SK-MEL-5 (cell line): ENCODE data around the gene RNFT2. TPM values are rescaled to one million over a fixed set of nuclear protein-coding genes. Genes with fewer than 3 reads are reported as not detected.

ENCODE experiments used
- DNase-seq: peaks from one replicate; pipeline ENCODE4 v3.0.0-alpha.2; 2016; ENCODE audit warnings: low read depth, low spot score
- in situ Hi-C: cut with HindIII; loops from 2 replicates; pipeline ENCODE4 v1.10.0; 2016; ENCODE audit warnings: low sequenced_read_pairs, high pct_unique_total_duplicates, low pct_unique_long_range_greater_than_20kb
- small RNA-seq, 2 experiments: library from RNA; depleted of rRNA; stranded (forward); fragments of <200 nt; gene quantifications; one replicate each; pipeline ENCODE3, GENCODE V24; 2014
- total RNA-seq: library from RNA; depleted of rRNA; stranded (reverse); fragments of >200 nt; shearing (Covaris generic); gene quantifications from 2 replicates; pipeline ENCODE4 v1.2.3, GENCODE V29; 2014; rRNA removed

RNFT2 gene
- total RNA-seq, 1 experiment from 2014 or later = 2.3 TPM

GRCh38 chr12:116901612-116902011, 163.5 kb downstream of the RNFT2 start:
- in situ Hi-C loops = no loop called here

More at GRCh38 chr12:116901612-116902011, 163.5 kb downstream of the RNFT2 start:
- DNase-seq = no peak

Small RNA genes lying within 50 kb of the gene (small RNA-seq; reads per million reads assigned to genes)
- 0 reads per million in 2 experiments for gene RNU6-558P

Other genes starting within 250 kb of the RNFT2 start
- gene MAP1LC3B2, start 178.9 kb upstream of the RNFT2 start, total RNA-seq = not detected in 2 replicates
- 45.4 and 60.6 TPM in 2 replicates for gene SPRING1, start 246 bp upstream of the RNFT2 start, total RNA-seq
- 11.1 and 11.9 TPM in 2 replicates for gene HRK, start 143.1 kb downstream of the RNFT2 start, total RNA-seq
- 14.2 and 15.6 TPM in 2 replicates for gene FBXW8, start 172.6 kb downstream of the RNFT2 start, total RNA-seq